ENCODE measurements around the gene ZFP90. TPM values are rescaled to one million over a fixed set of nuclear protein-coding genes. Genes with fewer than 3 reads are reported as not detected.

ZFP90 gene
- total RNA-seq, 1 experiment from 2014 or later, result 22.6 TPM

DNA sequence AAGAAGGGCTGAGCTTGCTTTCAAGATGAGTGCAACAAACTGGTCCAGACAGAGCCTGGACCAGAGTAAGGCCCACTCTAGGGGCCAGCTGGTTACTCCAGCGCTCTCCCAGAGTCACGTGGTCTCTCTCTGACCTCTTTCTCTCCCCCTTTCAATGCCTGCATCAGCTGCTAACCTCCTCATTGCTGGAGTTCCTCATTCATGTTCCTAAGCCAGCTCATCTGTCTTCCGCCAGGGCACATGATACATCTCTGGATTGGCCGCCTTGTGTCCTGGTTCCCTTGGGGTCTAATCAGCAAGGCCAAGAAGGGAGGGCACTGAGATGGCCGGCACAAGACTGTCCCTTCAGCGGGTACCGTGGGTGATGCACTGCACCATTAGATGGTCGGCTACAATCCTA, 26.9 kb upstream of the ZFP90 start:
- in situ Hi-C loops (cut with HindIII; ENCODE audit: low pct_unique_long_range_greater_than_20kb, low sequenced_read_pairs), result no loop called here
- DNase-seq (ENCODE audit: low read depth), result no peak

DNA sequence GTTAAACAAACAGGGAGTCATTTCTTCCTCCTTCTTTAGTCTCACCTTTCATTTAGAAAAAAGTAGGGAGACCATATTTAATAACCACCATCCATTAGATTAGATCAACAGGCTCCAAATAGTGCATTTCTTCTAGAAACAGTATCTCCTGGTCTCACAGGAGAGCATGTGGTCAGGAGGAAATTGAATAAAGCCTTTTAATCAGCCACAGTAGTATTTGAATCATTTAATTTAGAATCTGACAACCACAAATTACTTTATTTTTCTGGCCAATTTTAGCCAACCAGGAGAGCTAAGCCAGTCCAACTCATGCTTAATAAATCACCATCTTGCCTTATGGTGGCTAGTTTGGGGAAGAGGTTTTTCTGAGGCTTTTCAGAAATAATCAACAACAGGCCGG, 26.3 kb upstream of the ZFP90 start:
- in situ Hi-C loops (cut with HindIII; ENCODE audit: low pct_unique_long_range_greater_than_20kb, low sequenced_read_pairs), result no loop called here
- DNase-seq (ENCODE audit: low read depth), result no peak

GRCh38 chr16:68514511-68514910, 24.6 kb upstream of the ZFP90 start:
- in situ Hi-C loops (cut with HindIII; ENCODE audit: low pct_unique_long_range_greater_than_20kb, low sequenced_read_pairs), result no loop called here
- no peak for DNase-seq (ENCODE audit: low read depth)

- no peak for DNase-seq (ENCODE audit: low read depth)
- in situ Hi-C loops (cut with HindIII; ENCODE audit: low pct_unique_long_range_greater_than_20kb, low sequenced_read_pairs), result no loop called here
Observed at GRCh38 chr16:68517606-68518166, 21.4 kb upstream of the ZFP90 start.

DNA sequence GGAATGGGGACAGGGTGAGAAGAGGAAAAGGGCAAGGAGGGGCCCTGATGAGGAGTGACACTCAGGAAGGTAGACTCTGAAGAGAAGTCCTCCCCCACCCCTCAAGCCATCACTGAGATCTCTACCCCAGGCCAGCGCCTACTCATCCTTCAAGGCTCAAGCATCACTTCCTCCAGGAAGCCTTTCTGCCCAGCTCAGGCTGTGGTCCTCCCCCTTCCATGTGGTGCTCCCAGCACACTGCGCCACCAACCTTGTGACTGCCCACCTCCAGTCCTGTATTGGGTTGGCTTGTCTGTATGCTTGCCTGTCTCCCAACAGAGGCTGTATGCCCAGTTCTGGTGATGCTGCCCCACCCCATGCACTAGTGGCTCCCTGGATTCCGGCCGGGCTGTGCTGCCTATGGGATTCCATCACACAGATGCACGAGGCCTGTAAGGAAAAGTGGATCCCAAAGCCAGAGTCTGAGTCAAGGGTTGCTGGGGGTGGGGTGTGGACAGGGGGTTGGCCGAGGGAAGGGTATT, 19.8 kb upstream of the ZFP90 start:
- in situ Hi-C loops (cut with HindIII; ENCODE audit: low pct_unique_long_range_greater_than_20kb, low sequenced_read_pairs), result no loop called here
- no peak for DNase-seq (ENCODE audit: low read depth)

- in situ Hi-C loops (cut with HindIII; ENCODE audit: low pct_unique_long_range_greater_than_20kb, low sequenced_read_pairs), result no loop called here
- DNase-seq (ENCODE audit: low read depth), result peak; percentile 73
Observed at GRCh38 chr16:68520649-68521086, 18.4 kb upstream of the ZFP90 start.

GRCh38 chr16:68524069-68524820, 14.8 kb upstream of the ZFP90 start:
- no peak for DNase-seq (ENCODE audit: low read depth)
- in situ Hi-C loops (cut with HindIII; ENCODE audit: low pct_unique_long_range_greater_than_20kb, low sequenced_read_pairs), result no loop called here

GRCh38 chr16:68526143-68526781, 12.8 kb upstream of the ZFP90 start:
- DNase-seq (ENCODE audit: low read depth), result no peak
- in situ Hi-C loops (cut with HindIII; ENCODE audit: low pct_unique_long_range_greater_than_20kb, low sequenced_read_pairs), result no loop called here

DNA sequence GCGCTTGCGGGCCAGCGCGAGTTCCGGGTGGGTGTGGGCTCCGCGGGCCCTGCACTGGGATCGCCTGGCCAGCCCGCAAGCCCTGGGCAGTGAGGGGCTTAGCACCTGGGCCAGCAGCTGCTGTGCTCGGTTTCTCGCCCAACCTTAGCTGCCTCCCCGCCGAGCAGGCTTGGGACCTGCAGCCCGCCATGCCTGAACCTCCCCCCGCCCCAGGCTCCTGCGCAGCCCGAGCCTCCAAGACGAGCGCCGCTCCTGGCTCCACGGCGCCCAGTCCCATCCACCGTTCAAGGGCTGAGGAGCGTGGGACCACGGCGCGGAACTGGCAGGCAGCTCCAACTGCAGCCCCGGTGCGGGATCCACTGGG, 12.3 kb upstream of the ZFP90 start:
- in situ Hi-C loops (cut with HindIII; ENCODE audit: low pct_unique_long_range_greater_than_20kb, low sequenced_read_pairs), result no loop called here
- DNase-seq (ENCODE audit: low read depth), result no peak

DNA sequence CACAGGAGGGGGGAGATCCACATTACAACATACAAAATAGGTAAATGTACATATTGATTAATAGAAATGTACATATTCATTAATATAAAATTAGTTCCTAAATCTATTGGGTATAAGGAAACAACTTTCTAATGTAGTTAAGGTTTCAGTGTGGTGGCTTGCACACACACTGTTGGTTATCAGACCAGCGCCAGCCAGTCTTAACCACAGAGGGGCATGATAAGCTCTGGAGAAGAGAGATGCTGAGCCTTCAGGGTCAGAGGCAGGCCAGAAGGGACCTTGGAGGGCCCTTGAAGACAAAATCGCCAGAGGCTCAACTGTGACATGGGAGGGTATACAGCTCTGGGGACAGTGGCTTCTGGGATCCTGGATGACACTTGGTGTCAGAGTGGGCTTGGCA, 10.9 kb upstream of the ZFP90 start:
- DNase-seq (ENCODE audit: low read depth), result no peak
- in situ Hi-C loops (cut with HindIII; ENCODE audit: low pct_unique_long_range_greater_than_20kb, low sequenced_read_pairs), result no loop called here

GRCh38 chr16:68528686-68529379, 10.3 kb upstream of the ZFP90 start:
- in situ Hi-C loops (cut with HindIII; ENCODE audit: low pct_unique_long_range_greater_than_20kb, low sequenced_read_pairs), result no loop called here
- DNase-seq (ENCODE audit: low read depth), result peak; percentile 68

DNA sequence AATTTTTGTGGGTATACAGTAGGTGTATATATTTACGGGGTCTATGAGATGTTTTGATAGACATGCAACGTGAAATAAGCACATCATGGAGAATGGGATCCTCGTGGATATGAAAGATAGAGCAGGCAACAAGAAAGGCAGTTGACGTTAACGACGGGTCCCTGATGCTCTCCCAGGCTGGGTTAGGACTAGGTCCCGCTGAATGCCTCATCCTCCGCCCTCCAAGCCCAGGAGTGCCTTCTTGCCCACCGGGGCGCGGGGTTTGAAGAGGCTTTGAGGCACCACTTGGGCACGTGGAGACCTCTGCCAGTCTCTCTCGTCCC, 9.5 kb upstream of the ZFP90 start:
- in situ Hi-C loops (cut with HindIII; ENCODE audit: low pct_unique_long_range_greater_than_20kb, low sequenced_read_pairs), result no loop called here
- no peak for DNase-seq (ENCODE audit: low read depth)

- in situ Hi-C loops (cut with HindIII; ENCODE audit: low pct_unique_long_range_greater_than_20kb, low sequenced_read_pairs), result no loop called here
- DNase-seq (ENCODE audit: low read depth), result peak; percentile 87
Observed at GRCh38 chr16:68529931-68530701, 9.0 kb upstream of the ZFP90 start.

- no peak for DNase-seq (ENCODE audit: low read depth)
- in situ Hi-C loops (cut with HindIII; ENCODE audit: low pct_unique_long_range_greater_than_20kb, low sequenced_read_pairs), result no loop called here
Observed at GRCh38 chr16:68533937-68534336, 5.2 kb upstream of the ZFP90 start.

DNA sequence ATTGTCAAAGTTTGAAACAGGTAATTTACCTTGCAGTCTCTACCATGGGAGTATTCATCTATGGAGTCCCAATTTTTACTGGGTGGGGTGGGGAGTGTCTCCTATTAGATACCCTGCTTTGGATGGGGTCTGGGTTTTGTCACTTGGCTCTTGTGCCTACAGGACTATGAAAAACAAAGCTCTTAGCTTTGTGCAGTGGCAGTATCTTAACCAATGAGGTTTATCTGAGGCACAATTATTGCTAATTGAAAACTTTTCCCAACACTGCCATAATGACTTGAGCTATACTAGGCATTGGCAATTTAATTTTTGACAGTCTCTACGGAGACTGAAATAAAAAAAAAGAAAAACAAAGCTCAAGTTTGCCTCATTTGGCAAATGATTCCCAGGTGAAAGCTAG, 3.8 kb upstream of the ZFP90 start:
- no peak for DNase-seq (ENCODE audit: low read depth)
- in situ Hi-C loops (cut with HindIII; ENCODE audit: low pct_unique_long_range_greater_than_20kb, low sequenced_read_pairs), result no loop called here

GRCh38 chr16:68539711-68540239, 684 bp downstream of the ZFP90 start:
- DNase-seq (ENCODE audit: low read depth), result no peak
- in situ Hi-C loops (cut with HindIII; ENCODE audit: low pct_unique_long_range_greater_than_20kb, low sequenced_read_pairs), result no loop called here

DNA sequence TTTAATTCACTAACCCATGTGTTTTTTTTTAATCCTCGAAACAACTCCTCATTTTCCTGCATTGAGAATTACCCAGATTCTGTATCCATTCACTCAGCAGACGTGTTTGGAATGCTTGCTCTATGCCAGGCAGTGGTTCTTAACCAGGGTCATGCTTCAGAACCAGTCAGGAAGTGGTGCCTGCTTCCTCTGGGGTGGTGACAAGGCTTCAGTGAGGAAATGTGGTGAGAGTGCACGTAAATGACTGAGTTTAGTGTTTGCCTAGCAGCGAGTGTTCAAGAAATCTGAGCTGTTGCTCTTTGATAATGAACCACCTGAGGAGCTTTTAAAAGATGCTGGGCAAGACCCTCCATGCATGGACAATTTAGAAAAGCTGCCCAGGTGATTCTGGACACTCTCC, 9.9 kb downstream of the ZFP90 start:
- in situ Hi-C loops (cut with HindIII; ENCODE audit: low pct_unique_long_range_greater_than_20kb, low sequenced_read_pairs), result no loop called here
- no peak for DNase-seq (ENCODE audit: low read depth)

DNA sequence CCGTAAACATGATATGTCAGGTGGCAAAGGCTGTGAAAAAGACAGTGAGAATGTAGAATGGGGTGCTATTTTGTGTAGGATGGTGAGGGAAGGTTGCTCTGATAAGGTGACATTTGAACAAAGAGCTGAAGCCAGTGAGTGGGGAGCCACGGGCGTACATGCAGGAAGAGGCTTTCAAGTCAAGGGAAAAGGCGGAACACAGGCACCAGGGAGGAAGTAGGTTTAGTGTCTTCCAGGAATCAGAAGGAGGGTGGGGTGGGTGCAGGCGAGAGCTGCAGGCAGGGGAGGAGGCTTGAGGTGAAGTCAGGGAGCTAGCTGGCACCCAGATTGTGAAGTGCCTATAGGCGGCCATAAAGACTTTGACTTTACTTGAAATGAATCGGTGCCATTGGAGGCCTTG, 14.1 kb downstream of the ZFP90 start:
- in situ Hi-C loops (cut with HindIII; ENCODE audit: low pct_unique_long_range_greater_than_20kb, low sequenced_read_pairs), result no loop called here
- DNase-seq (ENCODE audit: low read depth), result no peak
